Kidney (tissue), 14 donors: ENCODE measurements around the gene SLC12A7. TPM values are rescaled to one million over a fixed set of nuclear protein-coding genes. Genes with fewer than 3 reads are reported as not detected.

Experiments used
- DNase-seq, 5 donors: peaks; one replicate each; pipeline ENCODE4 v3.0.0-alpha.2; 2013 to 2020
- FAIRE-seq: peaks from 2 replicates; lab custom pipeline; 2012; peaks lifted over from hg19 to GRCh38; lab: Jason Lieb, UNC
- H3K27ac ChIP-seq, 2 donors: one replicate each; pipeline ENCODE4 v1.7.0; 2013; ENCODE audit warnings: low read depth in 2 of 2, low read length in 2 of 2, inconsistent platforms in 1 of 2
- H3K27me3 ChIP-seq: one replicate; pipeline ENCODE4 v1.7.1; 2013; ENCODE audit warnings: low read length, inconsistent platforms; ENCODE audit not compliant: control insufficient read depth, insufficient read depth
- H3K36me3 ChIP-seq, 3 donors: one replicate each; pipeline versions ENCODE4 v1.7.0 to v1.7.1; 2013; ENCODE audit warnings: low read length in 3 of 3, control low read depth in 1 of 3, inconsistent platforms in 1 of 3; ENCODE audit not compliant: insufficient read depth in 3 of 3, control insufficient read depth in 2 of 3
- H3K4me1 ChIP-seq, 3 donors: one replicate each; pipeline versions ENCODE4 v1.7.0 to v1.7.1; 2013; ENCODE audit warnings: low read length in 3 of 3, inconsistent platforms in 1 of 3, low read depth in 1 of 3; ENCODE audit not compliant: control insufficient read depth in 2 of 3, insufficient read depth in 2 of 3
- H3K4me3 ChIP-seq, 3 donors: one replicate each; pipeline versions ENCODE4 v1.7.0 to v1.8.1; 2013; ENCODE audit warnings: low read length in 3 of 3, control low read depth in 1 of 3, inconsistent platforms in 1 of 3
- H3K9ac ChIP-seq, 3 donors: one replicate each; pipeline versions ENCODE4 v1.7.0 to v1.7.1; 2013; ENCODE audit warnings: low read length in 3 of 3, control low read depth in 1 of 3, inconsistent platforms in 1 of 3
- H3K9me3 ChIP-seq, 3 donors: one replicate each; pipeline versions ENCODE4 v1.7.0 to v1.7.1; 2013; ENCODE audit warnings: low read length in 3 of 3, control low read depth in 1 of 3, inconsistent platforms in 1 of 3; ENCODE audit not compliant: control insufficient read depth in 2 of 3, insufficient read depth in 1 of 3
- intact Hi-C: fragments of 100-400 bp; cut with DNase I; formaldehyde crosslinking; loops from one replicate; pipeline ENCODE4 v1.11.1; 2022
- polyA plus RNA-seq: library from polyadenylated mRNA; stranded (reverse); fragments of 350-450 nt; fragmentation: Illumina TruSeq; extraction: RNeasy Lipid Tissue Mini Kit (QIAGEN cat#74804); gene quantifications from one replicate; pipeline ENCODE4 v1.2.3, GENCODE V29; 2014; ENCODE audit warnings: low read depth, low replicate concordance; ENCODE audit not compliant: insufficient read depth
- total RNA-seq: library from RNA; stranded (reverse); fragmentation: NEBNext Ultra II Directional; extraction: Animal tissue kit (Norgen Biotek cat#: 25700); gene quantifications from one replicate; pipeline ENCODE4 v1.2.1, GENCODE V29; 2021
- TF ChIP-seq, protein P1 (sequence below): IDR thresholded peaks from 3 replicates; pipeline ENCODE4 v1.5.1; 2012; ENCODE audit warnings: mild to moderate bottlenecking, moderate library complexity, borderline replicate concordance; ENCODE audit not compliant: insufficient read depth; ENCODE audit errors: extremely low read depth
- donor health status: control.
- donor health status: control.
- donor health status: control.
- donor health status: control.
- donor health status: control.
- donor health status: DM: yes; HTN: yes; CAD: no.
- donor health status: Normal renal cell carcinoma (clear cell type).

The SLC12A7 gene
- total and polyA plus RNA-seq, 2 donors from 2014 or later: 28.2 to 92.9 TPM

DNA sequence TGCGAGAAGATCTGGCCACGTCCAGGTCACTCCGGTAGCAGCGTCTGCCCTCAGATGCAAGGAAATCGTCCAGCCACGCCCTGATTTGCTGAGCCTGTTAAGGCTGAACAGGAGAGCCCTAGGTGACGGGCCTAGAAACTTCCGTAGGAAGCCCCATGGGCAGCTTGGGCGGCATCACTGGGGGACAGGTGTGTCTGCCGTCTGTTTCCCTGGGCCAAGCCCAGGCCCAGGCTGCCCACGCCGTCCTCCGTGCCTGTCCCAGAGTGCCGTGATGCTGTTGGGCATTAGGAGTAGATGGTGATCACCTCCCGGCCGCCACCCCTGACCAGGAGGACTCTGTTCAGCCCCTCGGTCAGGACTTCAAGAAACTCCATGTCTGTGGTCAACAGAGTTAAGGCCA, 59.8 kb downstream of the SLC12A7 start:
- intact Hi-C loops: no loop called here
- peaks cover 0 to 1% (median 0%) of the 10 kb centered on the region in 3 donors for H3K9me3 ChIP-seq
- H3K36me3 ChIP-seq: peaks cover 3 to 29% (median 26%) of the 10 kb centered on the region in 3 donors

DNA sequence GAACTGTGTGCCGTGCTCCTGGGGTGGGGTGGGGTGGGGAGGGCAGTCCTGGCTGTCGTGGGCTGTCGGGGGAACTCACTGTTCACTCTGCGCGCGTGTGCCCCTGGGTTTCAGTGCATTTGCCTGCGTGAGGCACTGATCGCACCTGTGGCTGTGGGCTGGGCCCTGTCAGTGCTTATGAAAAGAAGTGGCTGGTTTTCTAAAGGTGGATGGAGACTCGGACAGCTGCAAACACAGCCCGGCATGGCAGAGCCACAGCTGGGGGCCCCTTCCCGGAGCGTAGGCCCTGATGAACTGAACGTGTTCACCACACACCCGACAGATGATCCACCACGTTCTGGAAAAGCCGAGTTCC, 60.5 kb downstream of the SLC12A7 start:
- no peaks in the 10 kb centered on the region for H3K27me3 ChIP-seq
- H3K9me3 ChIP-seq: peaks cover 0 to 1% (median 0%) of the 10 kb centered on the region in 3 donors
- peaks cover 3 to 26% (median 21%) of the 10 kb centered on the region in 3 donors for H3K36me3 ChIP-seq
- no peak overlapping the region for H3K4me3 ChIP-seq
- no peak for FAIRE-seq
- H3K9ac ChIP-seq: no peak overlapping the region
- DNase-seq: no peak
- H3K4me1 ChIP-seq: no peaks in the 10 kb centered on the region
- TF ChIP-seq, protein P1, sequence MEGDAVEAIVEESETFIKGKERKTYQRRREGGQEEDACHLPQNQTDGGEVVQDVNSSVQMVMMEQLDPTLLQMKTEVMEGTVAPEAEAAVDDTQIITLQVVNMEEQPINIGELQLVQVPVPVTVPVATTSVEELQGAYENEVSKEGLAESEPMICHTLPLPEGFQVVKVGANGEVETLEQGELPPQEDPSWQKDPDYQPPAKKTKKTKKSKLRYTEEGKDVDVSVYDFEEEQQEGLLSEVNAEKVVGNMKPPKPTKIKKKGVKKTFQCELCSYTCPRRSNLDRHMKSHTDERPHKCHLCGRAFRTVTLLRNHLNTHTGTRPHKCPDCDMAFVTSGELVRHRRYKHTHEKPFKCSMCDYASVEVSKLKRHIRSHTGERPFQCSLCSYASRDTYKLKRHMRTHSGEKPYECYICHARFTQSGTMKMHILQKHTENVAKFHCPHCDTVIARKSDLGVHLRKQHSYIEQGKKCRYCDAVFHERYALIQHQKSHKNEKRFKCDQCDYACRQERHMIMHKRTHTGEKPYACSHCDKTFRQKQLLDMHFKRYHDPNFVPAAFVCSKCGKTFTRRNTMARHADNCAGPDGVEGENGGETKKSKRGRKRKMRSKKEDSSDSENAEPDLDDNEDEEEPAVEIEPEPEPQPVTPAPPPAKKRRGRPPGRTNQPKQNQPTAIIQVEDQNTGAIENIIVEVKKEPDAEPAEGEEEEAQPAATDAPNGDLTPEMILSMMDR: no peak
- intact Hi-C loops: no loop called here
- H3K27ac ChIP-seq: no peak overlapping the region

More for the DNA sequence above, 59.8 kb downstream of the SLC12A7 start:
- TF ChIP-seq, protein P1: no peak
- FAIRE-seq (no peak), DNase-seq (peak in 1 of 5 donors; percentile 65)
- H3K4me3 ChIP-seq: no peak overlapping the region
- no peaks in the 10 kb centered on the region for H3K4me1 ChIP-seq
- H3K27me3 ChIP-seq: no peaks in the 10 kb centered on the region
- no peak overlapping the region for H3K27ac ChIP-seq
- no peak overlapping the region for H3K9ac ChIP-seq

GRCh38 chr5:1050423-1051365, 61.2 kb downstream of the SLC12A7 start:
- Histone ChIP-seq H3K36me3 (peaks cover 3 to 21% (median 15%) of the 10 kb centered on the region in 3 donors), H3K9ac (no peak overlapping the region), H3K4me3 (no peak overlapping the region), H3K27ac (no peak overlapping the region), H3K4me1 (no peaks in the 10 kb centered on the region), H3K27me3 (no peaks in the 10 kb centered on the region), H3K9me3 (peaks cover 0 to 1% (median 0%) of the 10 kb centered on the region in 3 donors)
- no peak for FAIRE-seq
- TF ChIP-seq, protein P1: no peak
- peak in 4 of 5 donors; percentile 34 to 68 (median 42) for DNase-seq
- intact Hi-C loops: no loop called here
